Measurements from ENCODE around the gene ATG5.

ATG5 gene

DNA sequence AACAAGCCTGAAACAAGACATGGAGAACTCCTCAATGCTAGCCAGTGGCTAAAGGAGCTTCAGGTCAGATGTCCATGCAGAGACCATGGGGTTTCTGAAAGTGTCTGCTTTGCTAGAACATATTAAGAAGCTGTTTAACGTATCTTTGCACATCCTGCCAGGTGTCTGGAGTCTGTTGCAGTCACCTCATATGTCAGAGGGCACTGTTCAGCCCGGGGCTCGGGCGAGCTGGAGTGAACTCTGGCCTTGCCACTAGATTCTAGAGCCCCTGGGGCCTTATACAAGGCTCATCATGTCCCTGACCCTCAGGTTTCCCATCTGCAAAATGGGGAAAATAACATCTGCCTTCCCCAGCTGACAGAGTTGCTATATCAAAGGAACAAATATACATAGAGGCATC, 180.4 kb downstream of the ATG5 start:
- Histone ChIP-seq H3K4me1 (ENCODE audit: insufficient read depth, low read length) (no peaks in the 10 kb centered on the region), H3K9me3 (ENCODE audit: low read length) (no peaks in the 10 kb centered on the region), H3K36me3 (ENCODE audit: insufficient read depth, low read length) (no peaks in the 10 kb centered on the region)

DNA sequence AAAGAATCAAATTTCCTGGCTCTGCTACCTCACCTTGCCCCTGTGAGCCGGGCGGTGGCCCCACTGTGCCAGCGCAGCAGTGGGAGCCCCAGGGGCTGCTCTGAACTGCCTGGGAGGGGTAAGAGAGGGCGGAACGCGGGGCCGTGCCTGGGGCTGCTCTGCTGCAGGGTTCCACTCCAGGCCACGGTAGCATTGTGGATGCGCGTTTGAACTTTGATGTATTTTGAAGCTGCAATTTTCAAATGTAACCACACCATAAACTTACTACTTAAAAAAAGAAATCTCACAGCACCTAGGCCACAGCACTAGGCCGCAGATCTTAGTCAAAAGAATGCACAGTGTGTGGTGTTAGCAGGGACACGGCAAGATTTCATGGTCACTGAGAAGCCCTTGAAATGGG, 181.9 kb downstream of the ATG5 start:
- H2AFZ ChIP-seq (ENCODE audit: low read depth, low read length): no peak overlapping the region
- no peaks in the 10 kb centered on the region for H3K9me3 ChIP-seq (ENCODE audit: low read length)
- no peaks in the 10 kb centered on the region for H3K4me1 ChIP-seq (ENCODE audit: insufficient read depth, low read length)
- H3K36me3 ChIP-seq (ENCODE audit: insufficient read depth, low read length): no peaks in the 10 kb centered on the region
- peaks cover 28% of the 10 kb centered on the region for H3K27me3 ChIP-seq (ENCODE audit: insufficient read depth, low read length)
- no peak overlapping the region for H3K4me3 ChIP-seq (ENCODE audit: low read length)

More for the DNA sequence above, 180.4 kb downstream of the ATG5 start:
- H3K4me3 ChIP-seq (ENCODE audit: low read length): no peak overlapping the region
- peaks cover 28% of the 10 kb centered on the region for H3K27me3 ChIP-seq (ENCODE audit: insufficient read depth, low read length)
- H2AFZ ChIP-seq (ENCODE audit: low read depth, low read length): no peak overlapping the region

DNA sequence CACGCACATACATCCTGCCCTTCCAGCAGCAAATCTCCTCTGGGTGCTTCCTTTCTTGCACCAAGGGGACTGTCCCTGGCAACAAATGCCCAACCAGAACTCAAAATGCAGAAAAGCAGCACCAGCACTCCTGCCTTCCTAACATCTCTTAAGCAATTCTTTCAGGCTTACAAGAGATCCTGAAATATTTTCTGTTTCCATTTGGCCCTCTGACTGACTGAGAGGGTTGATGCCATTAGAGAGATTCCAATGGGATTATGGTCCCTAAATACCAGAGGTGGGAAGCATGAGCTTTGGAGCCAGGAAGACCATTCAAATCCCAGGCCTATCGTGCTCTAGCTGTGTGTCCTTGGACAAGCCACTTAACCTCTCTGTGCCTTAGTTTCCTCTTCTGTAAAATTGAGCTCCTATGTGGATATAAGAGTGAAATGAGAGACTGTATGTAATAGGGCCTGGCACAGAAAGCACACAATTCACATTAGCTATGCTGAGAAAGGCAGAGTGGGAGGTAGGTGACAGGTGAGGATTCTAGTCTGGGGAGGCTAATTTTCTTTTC, 182.6 kb downstream of the ATG5 start:
- Histone ChIP-seq H2AFZ (ENCODE audit: low read depth, low read length) (no peak overlapping the region), H3K9me3 (ENCODE audit: low read length) (no peaks in the 10 kb centered on the region), H3K4me1 (ENCODE audit: insufficient read depth, low read length) (no peaks in the 10 kb centered on the region), H3K4me3 (ENCODE audit: low read length) (no peak overlapping the region), H3K27me3 (ENCODE audit: insufficient read depth, low read length) (peaks cover 28% of the 10 kb centered on the region), H3K36me3 (ENCODE audit: insufficient read depth, low read length) (no peaks in the 10 kb centered on the region)

DNA sequence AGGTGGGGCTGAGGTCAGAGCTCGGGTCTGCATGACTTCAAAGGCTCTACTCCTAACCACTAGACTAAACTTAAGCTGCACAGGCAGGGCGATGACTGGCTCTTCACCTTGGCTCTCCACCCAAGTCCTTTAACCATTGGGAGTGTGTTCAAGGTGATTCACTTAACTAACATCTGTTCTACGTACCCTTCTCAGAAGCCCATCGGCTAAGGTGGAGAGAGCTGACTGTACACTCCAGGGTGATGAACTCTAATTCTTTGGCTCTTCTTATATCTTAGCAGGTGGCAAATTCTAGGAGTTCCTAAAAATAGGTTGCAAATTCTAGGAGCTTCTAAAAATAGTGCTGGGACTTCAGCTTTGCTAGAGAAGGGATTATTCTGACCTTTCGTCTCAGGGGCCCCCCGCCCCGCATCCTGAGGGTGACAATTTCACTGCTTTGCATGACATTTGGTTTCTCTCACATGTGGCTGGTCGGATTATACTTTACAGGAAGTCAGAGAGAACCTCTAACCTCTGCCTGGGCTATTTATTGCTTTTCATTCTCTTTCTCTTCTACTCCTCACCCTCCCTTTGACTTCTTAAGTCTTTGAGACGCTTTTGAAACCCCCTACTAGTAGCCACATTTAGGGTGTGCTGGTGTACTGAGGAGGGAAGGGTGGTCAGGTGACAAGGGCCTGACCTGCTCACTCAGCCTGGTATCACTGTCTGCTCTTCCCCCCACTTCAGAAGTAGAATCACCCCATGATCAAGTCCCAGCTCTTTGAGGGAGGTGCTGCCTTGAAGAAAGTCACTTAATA, 183.9 kb downstream of the ATG5 start:
- no peaks in the 10 kb centered on the region for H3K9me3 ChIP-seq (ENCODE audit: low read length)
- H3K36me3 ChIP-seq (ENCODE audit: insufficient read depth, low read length): no peaks in the 10 kb centered on the region
- H3K4me3 ChIP-seq (ENCODE audit: low read length): no peak overlapping the region
- H2AFZ ChIP-seq (ENCODE audit: low read depth, low read length): no peak overlapping the region
- peaks cover 28% of the 10 kb centered on the region for H3K27me3 ChIP-seq (ENCODE audit: insufficient read depth, low read length)
- no peaks in the 10 kb centered on the region for H3K4me1 ChIP-seq (ENCODE audit: insufficient read depth, low read length)

DNA sequence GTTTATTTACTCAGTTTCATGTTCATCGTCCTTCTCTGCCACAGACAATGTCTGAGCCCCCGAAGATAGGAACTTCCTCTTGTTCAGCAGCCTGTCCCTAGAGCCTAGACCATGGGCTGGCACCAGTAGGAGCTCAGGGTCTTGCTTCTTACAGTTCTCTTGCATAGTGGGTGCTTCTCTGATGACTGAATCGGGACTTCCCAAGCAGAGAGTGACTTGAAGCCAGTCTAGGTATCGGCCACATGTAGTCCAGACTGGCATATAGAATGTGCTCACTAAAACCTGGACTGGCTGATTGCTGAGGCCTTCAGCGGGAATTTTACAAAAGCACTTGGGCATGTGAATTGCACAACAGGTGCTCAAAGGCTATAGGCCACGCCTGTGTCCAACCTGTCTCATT, 187.4 kb downstream of the ATG5 start:
- H2AFZ ChIP-seq (ENCODE audit: low read depth, low read length): no peak overlapping the region
- H3K9me3 ChIP-seq (ENCODE audit: low read length): no peaks in the 10 kb centered on the region
- H3K27me3 ChIP-seq (ENCODE audit: insufficient read depth, low read length): peaks cover 9% of the 10 kb centered on the region
- no peak overlapping the region for H3K4me3 ChIP-seq (ENCODE audit: low read length)
- H3K4me1 ChIP-seq (ENCODE audit: insufficient read depth, low read length): no peaks in the 10 kb centered on the region
- H3K36me3 ChIP-seq (ENCODE audit: insufficient read depth, low read length): no peaks in the 10 kb centered on the region

DNA sequence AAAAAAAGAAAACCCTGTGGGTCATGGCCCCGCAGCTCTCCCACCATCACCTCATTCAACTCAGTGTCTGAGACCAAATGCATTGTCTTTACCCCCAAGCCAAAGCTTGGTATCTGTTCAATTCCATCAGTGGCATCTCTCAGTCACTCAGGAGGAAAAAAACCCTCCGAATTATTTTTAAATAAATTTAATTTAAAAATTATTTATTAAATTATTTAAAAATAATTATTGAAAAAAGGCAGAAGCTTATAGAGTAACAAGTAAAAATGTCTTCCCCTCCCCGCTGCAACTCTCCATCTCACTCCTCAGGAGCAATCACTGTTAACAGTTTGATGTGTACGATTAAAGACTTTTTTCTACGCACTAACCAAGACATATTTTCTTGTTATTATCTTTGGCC, 188.7 kb downstream of the ATG5 start:
- H3K27me3 ChIP-seq (ENCODE audit: insufficient read depth, low read length): no peaks in the 10 kb centered on the region
- no peak overlapping the region for H3K4me3 ChIP-seq (ENCODE audit: low read length)
- no peaks in the 10 kb centered on the region for H3K36me3 ChIP-seq (ENCODE audit: insufficient read depth, low read length)
- H2AFZ ChIP-seq (ENCODE audit: low read depth, low read length): no peak overlapping the region
- H3K4me1 ChIP-seq (ENCODE audit: insufficient read depth, low read length): no peaks in the 10 kb centered on the region
- H3K9me3 ChIP-seq (ENCODE audit: low read length): no peaks in the 10 kb centered on the region

DNA sequence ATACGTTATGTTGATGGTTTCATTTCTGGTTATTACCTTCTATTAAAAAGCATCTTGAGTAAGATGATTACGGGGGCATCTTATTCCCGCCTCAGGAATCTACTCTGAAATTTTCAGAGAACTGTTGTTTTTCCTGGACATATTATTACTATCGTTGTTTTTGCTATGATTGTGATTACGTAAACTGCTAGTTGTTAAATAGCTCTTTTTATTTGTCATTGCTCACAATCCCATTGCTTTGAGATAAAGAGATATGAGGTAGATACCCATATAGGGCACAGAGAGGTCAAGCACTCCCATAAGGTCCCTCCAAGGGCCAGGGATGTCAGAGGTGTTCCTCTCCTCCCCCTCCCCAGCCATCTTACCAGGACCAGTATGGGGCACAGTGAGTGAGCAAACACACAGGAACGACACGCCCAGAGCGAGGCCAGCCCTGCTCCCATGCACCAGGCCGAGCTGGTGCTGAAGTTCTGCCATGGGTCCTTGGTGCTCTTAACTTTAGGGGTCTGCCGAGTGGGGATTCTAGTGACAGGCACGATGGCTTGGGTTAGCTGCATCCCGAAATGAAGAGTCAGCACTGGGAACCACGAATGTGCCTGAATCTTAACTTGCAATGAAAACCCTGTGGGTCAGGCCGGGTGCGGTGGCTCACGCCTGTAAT, 189.5 kb downstream of the ATG5 start:
- H3K36me3 ChIP-seq (ENCODE audit: insufficient read depth, low read length): no peaks in the 10 kb centered on the region
- H2AFZ ChIP-seq (ENCODE audit: low read depth, low read length): no peak overlapping the region
- no peak overlapping the region for H3K4me3 ChIP-seq (ENCODE audit: low read length)
- no peaks in the 10 kb centered on the region for H3K4me1 ChIP-seq (ENCODE audit: insufficient read depth, low read length)
- no peaks in the 10 kb centered on the region for H3K27me3 ChIP-seq (ENCODE audit: insufficient read depth, low read length)
- no peaks in the 10 kb centered on the region for H3K9me3 ChIP-seq (ENCODE audit: low read length)

DNA sequence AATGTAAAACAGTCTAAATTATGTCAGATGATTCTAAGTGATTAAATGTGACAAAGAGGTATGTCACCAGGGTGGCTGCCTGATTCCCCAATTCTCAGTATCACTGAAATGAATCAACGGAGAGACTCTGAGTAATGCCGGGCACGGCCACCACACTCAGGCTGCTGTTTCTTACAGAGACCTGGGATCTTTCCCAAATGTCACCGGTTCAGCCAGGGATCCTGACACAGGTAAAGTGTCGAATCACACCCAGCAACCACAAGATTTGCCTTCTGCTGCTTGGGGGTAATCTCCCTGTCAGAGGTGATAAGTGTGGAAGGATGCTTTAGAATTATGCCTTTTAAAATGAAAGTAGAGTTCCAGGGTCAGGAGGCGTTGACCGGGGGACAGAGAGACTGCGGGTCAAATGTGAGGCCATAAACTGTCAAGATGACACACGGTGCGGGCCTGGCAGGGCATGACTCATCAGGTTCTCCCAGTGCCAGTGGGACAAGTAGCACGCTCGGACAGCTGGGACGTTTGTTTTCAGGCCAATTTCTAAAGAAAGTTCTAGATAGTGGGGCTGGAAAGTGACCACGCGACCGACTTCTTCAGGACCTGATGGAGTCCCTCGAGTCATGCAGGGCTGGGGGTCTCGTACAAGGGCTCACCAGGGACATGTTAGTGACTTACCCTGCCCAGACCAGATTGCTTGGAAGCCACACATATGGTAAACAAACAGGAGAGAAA, 190.5 kb downstream of the ATG5 start:
- Histone ChIP-seq H3K9me3 (ENCODE audit: low read length) (no peaks in the 10 kb centered on the region), H3K27me3 (ENCODE audit: insufficient read depth, low read length) (no peaks in the 10 kb centered on the region), H2AFZ (ENCODE audit: low read depth, low read length) (no peak overlapping the region), H3K36me3 (ENCODE audit: insufficient read depth, low read length) (no peaks in the 10 kb centered on the region), H3K4me1 (ENCODE audit: insufficient read depth, low read length) (no peaks in the 10 kb centered on the region), H3K4me3 (ENCODE audit: low read length) (no peak overlapping the region)
